Measurements from ENCODE around the gene RBM24. TPM values are rescaled to one million over a fixed set of nuclear protein-coding genes. Genes with fewer than 3 reads are reported as not detected.

Gene RBM24
- total RNA-seq, 1 experiment from 2014 or later, result 0.48 TPM

DNA sequence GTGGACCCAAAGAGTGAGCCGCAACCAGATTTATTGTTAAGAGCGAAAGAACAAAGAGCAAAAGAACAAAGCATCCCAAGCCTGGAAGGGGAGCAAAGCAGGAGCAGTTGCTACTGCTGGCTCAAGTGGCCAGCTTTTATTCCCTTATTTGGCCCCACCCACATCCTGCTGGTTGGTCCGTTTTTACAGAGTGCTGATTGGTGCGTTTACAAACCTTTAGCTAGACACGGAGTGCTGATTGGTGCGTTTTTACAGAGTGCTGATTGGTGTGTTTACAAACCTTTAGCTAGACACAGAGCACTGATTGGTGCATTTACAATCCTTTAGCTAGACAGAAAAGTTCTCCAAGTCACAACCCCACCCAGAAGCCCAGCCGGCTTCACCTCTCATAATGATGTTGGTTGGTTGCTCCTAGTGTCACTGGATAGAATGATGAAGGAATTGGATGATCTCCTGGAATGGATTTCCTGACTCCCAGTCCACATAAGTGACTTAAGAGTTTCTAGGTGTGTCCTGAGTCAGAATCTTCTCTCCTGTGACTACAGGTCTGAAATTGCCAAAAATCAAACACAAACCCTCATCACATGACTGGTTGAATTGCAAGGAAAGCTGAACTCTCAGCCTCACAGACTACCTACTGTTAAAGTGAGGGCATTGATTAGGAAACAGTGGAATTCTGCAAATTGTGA lies 60.1 kb downstream of the RBM24 start:
- WGBS (ENCODE audit: extremely low coverage, insufficient read length, low lambda C conversion rate), result no CpG with 5 or more reads among the region's 7 CpGs
- Histone ChIP-seq H3K4me1 (ENCODE audit: insufficient read depth, low read length) (no peaks in the 10 kb centered on the region), H2BK15ac (ENCODE audit: low read depth, low read length) (no peak overlapping the region), H2AK5ac (ENCODE audit: insufficient read length, low read length) (no peak overlapping the region), H2BK120ac (ENCODE audit: low read depth, low read length, poor library complexity, severe bottlenecking) (no peak overlapping the region), H4K91ac (ENCODE audit: insufficient read length, low read depth, low read length) (no peak overlapping the region), H2BK5ac (ENCODE audit: insufficient read length, low read length) (no peak overlapping the region), H3K9me3 (ENCODE audit: control insufficient read depth, low read depth, low read length) (no peaks in the 10 kb centered on the region), H3K18ac (ENCODE audit: insufficient read length, low read depth, low read length) (no peak overlapping the region), H3K4ac (ENCODE audit: low read depth, low read length) (no peak overlapping the region), H4K20me1 (ENCODE audit: control insufficient read depth, insufficient read depth, insufficient read length) (no peaks in the 10 kb centered on the region), H2BK20ac (ENCODE audit: low read depth, low read length, poor library complexity, severe bottlenecking) (no peak overlapping the region), H3K27me3 (ENCODE audit: insufficient read depth, low read length) (no peaks in the 10 kb centered on the region), H3K27ac (ENCODE audit: insufficient read length, low read depth, low read length) (no peak overlapping the region), H4K5ac (ENCODE audit: insufficient read length, low read depth, low read length) (no peak overlapping the region), H2AFZ (ENCODE audit: low read length) (no peak overlapping the region), H3K9ac (ENCODE audit: extremely low read depth, insufficient read length, low read length) (no peak overlapping the region), H3K23ac (ENCODE audit: insufficient read length, low read depth, low read length) (no peak overlapping the region), H3K79me2 (ENCODE audit: insufficient read depth, low read length) (no peaks in the 10 kb centered on the region), H3K56ac (ENCODE audit: insufficient read length, low read depth, low read length) (no peak overlapping the region), H4K8ac (replicated peaks; ENCODE audit: insufficient read length, low read depth, low read length) (no peak overlapping the region), H3K79me1 (ENCODE audit: insufficient read depth, low read depth, low read length, poor library complexity, severe bottlenecking) (no peaks in the 10 kb centered on the region), H3T11ph (ENCODE audit: low read length) (no peak overlapping the region), H3K23me2 (ENCODE audit: insufficient read length, low read depth, low read length, poor library complexity, severe bottlenecking) (no peaks in the 10 kb centered on the region), H2BK12ac (ENCODE audit: insufficient read length, low read depth, low read length) (no peak overlapping the region), H3K4me2 (ENCODE audit: insufficient read depth, insufficient read length, low read length) (no peak overlapping the region), H3K14ac (ENCODE audit: insufficient read depth, low read length) (no peak overlapping the region)
- Mint-ChIP-seq H3K27ac (no peak overlapping the region; a peak in 1 of 7 replicates), H3K27me3 (ENCODE audit: low read depth) (no peaks in the 10 kb centered on the region; the same call in 1 of the 2 replicates), H3K4me3 (no peak overlapping the region), H3K4me1 (no peaks in the 10 kb centered on the region), H3K36me3 (ENCODE audit: insufficient read depth in 1 of 3, low read depth in 3 of 3) (no peaks in the 10 kb centered on the region), H3K9me3 (peaks cover 3 to 4% of the 10 kb centered on the region in 2 experiments; a peak in 3 of 5 replicates)
- no peak for DNase-seq
- no peak for TF ChIP-seq CTCF (conservative IDR thresholded peaks at IDR 0.05)
